Cardiac muscle cell (in vitro differentiated cells and primary cell): ENCODE data around the gene VSTM2L. TPM values are rescaled to one million over a fixed set of nuclear protein-coding genes. Genes with fewer than 3 reads are reported as not detected.

ENCODE experiments used
- DNase-seq, 2 donors: peaks; one replicate each; pipeline versions ENCODE4 v3.0.0 to v3.0.0-alpha.2; 2010 to 2017; ENCODE audit warnings: low read depth in 1 of 2, low spot score in 1 of 2
- H3K27ac ChIP-seq: fragments of 200-600 bp; sonication (generic); 2 replicates; pipeline ENCODE4 v1.5.1; 2016
- H3K27me3 ChIP-seq: fragments of 200-600 bp; sonication (generic); 2 replicates; pipeline ENCODE4 v1.6.0; 2016; ENCODE audit warnings: control low read depth
- H3K36me3 ChIP-seq: fragments of 200-600 bp; sonication (generic); 2 replicates; pipeline ENCODE4 v1.5.1; 2016; ENCODE audit warnings: control low read depth
- H3K4me1 ChIP-seq: fragments of 200-600 bp; sonication (generic); 2 replicates; pipeline ENCODE4 v1.8.1; 2017; ENCODE audit warnings: low read depth, mild to moderate bottlenecking, mixed run types
- H3K4me3 ChIP-seq: fragments of 200-600 bp; sonication (generic); 2 replicates; pipeline ENCODE4 v1.5.1; 2016; ENCODE audit warnings: mild to moderate bottlenecking
- H3K9me3 ChIP-seq: fragments of 200-600 bp; sonication (generic); 2 replicates; pipeline ENCODE4 v1.5.1; 2017; ENCODE audit warnings: low read depth, mild to moderate bottlenecking, control low read depth
- CTCF ChIP-seq: IDR thresholded peaks from 2 replicates; pipeline ENCODE4 v1.5.1; 2012; ENCODE audit warnings: low read depth, mild to moderate bottlenecking, low read length
- polyA plus RNA-seq: library from polyadenylated mRNA; unstranded; fragments of >200 nt; fragmentation: Nextera tagmentation; extraction: Ambion mirVana; gene quantifications from 2 replicates; pipeline ENCODE4 v1.2.1, GENCODE V29; 2016
- total RNA-seq: library from RNA; depleted of rRNA; stranded (reverse); fragments of >200 nt; gene quantifications from 2 replicates; pipeline ENCODE4 v1.2.3, GENCODE V29; 2016

VSTM2L gene
- total and polyA plus RNA-seq, 2 experiments from 2014 or later: 83.4 to 321 TPM

- H3K4me1 ChIP-seq: peaks cover 15% of the 10 kb centered on the region
- peak overlapping the region; percentile 31 for H3K27ac ChIP-seq
- H3K36me3 ChIP-seq: no peaks in the 10 kb centered on the region
- DNase-seq: peak in 1 of 2 donors; percentile 25
- no peak for TF ChIP-seq CTCF
- H3K27me3 ChIP-seq: no peaks in the 10 kb centered on the region
- H3K9me3 ChIP-seq: no peaks in the 10 kb centered on the region
- H3K4me3 ChIP-seq: no peak overlapping the region
Observed at GRCh38 chr20:37976887-37977286, 74.0 kb downstream of the VSTM2L start.

GRCh38 chr20:37977338-37977737 is 74.4 kb downstream of the VSTM2L start:
- no peak for DNase-seq
- no peak overlapping the region for H3K27ac ChIP-seq
- TF ChIP-seq CTCF: no peak
- no peaks in the 10 kb centered on the region for H3K27me3 ChIP-seq
- H3K4me3 ChIP-seq: no peak overlapping the region
- no peaks in the 10 kb centered on the region for H3K9me3 ChIP-seq
- peaks cover 15% of the 10 kb centered on the region for H3K4me1 ChIP-seq
- H3K36me3 ChIP-seq: no peaks in the 10 kb centered on the region

GRCh38 chr20:37977786-37978185 is 74.9 kb downstream of the VSTM2L start:
- no peaks in the 10 kb centered on the region for H3K36me3 ChIP-seq
- no peak for DNase-seq
- H3K9me3 ChIP-seq: no peaks in the 10 kb centered on the region
- TF ChIP-seq CTCF: no peak
- peaks cover 18% of the 10 kb centered on the region for H3K4me1 ChIP-seq
- H3K27me3 ChIP-seq: no peaks in the 10 kb centered on the region
- H3K4me3 ChIP-seq: no peak overlapping the region
- no peak overlapping the region for H3K27ac ChIP-seq

- no peak for TF ChIP-seq CTCF
- no peak for DNase-seq
- H3K9me3 ChIP-seq: no peaks in the 10 kb centered on the region
- no peaks in the 10 kb centered on the region for H3K36me3 ChIP-seq
- no peaks in the 10 kb centered on the region for H3K27me3 ChIP-seq
- no peak overlapping the region for H3K27ac ChIP-seq
- peaks cover 33% of the 10 kb centered on the region for H3K4me1 ChIP-seq
- H3K4me3 ChIP-seq: no peak overlapping the region
Observed at GRCh38 chr20:37979021-37979985, 76.4 kb downstream of the VSTM2L start.

- Histone ChIP-seq H3K9me3 (no peaks in the 10 kb centered on the region), H3K36me3 (no peaks in the 10 kb centered on the region), H3K27ac (no peak overlapping the region), H3K4me1 (peaks cover 43% of the 10 kb centered on the region), H3K27me3 (no peaks in the 10 kb centered on the region), H3K4me3 (no peak overlapping the region)
- TF ChIP-seq CTCF: no peak
- DNase-seq: no peak
Observed at GRCh38 chr20:37980383-37980782, 77.5 kb downstream of the VSTM2L start.
